HG02840 (cell line): ENCODE results near the gene ARL15.
"Not testable (repeated sequence)": the region's sequence is repeated elsewhere in the genome, so short reads cannot be mapped to it uniquely, and the experiment has no call there.

Experiments used
- ATAC-seq: cut with Tn5 transposase; IDR thresholded peaks from one replicate; pipeline ENCODE4 v1.9.1; 2021; ENCODE audit warnings: mild to moderate bottlenecking, moderate library complexity, moderate number of reproducible peaks; ENCODE audit not compliant: unreplicated experiment, low FRiP score

The ARL15 gene

GRCh38 chr5:54310433-54311175 is at the start of gene ARL15:
ARL15 (minus strand) TSS chr5:54310573.
- peak; percentile 95 for ATAC-seq

GRCh38 chr5:54360089-54360488 is 49.7 kb upstream of the ARL15 start:
- no peak for ATAC-seq

- ATAC-seq: no peak
Measured at GRCh38 chr5:54357408-54358058, 47.2 kb upstream of the ARL15 start.

- ATAC-seq: not testable (repeated sequence)
Measured at GRCh38 chr5:54353933-54354564, 43.7 kb upstream of the ARL15 start.

- not testable (repeated sequence) for ATAC-seq
Measured at GRCh38 chr5:54352580-54352979, 42.2 kb upstream of the ARL15 start.

- no peak for ATAC-seq
Measured at GRCh38 chr5:54347221-54347865, 37.0 kb upstream of the ARL15 start.

- no peak for ATAC-seq
Measured at GRCh38 chr5:54344653-54345052, 34.3 kb upstream of the ARL15 start.

- ATAC-seq: no peak
Measured at GRCh38 chr5:54341971-54342370, 31.6 kb upstream of the ARL15 start.

- no peak for ATAC-seq
Measured at GRCh38 chr5:54337523-54337922, 27.1 kb upstream of the ARL15 start.

- no peak for ATAC-seq
Measured at GRCh38 chr5:54332720-54333119, 22.3 kb upstream of the ARL15 start.

GRCh38 chr5:54329731-54330709 is 19.6 kb upstream of the ARL15 start:
- no peak for ATAC-seq

GRCh38 chr5:54326662-54327270 is 16.4 kb upstream of the ARL15 start:
- no peak for ATAC-seq

GRCh38 chr5:54325610-54326311 is 15.4 kb upstream of the ARL15 start:
- no peak for ATAC-seq

GRCh38 chr5:54325272-54325609 is 14.9 kb upstream of the ARL15 start:
- no peak for ATAC-seq

- no peak for ATAC-seq
Measured at GRCh38 chr5:54324651-54325271, 14.4 kb upstream of the ARL15 start.

- ATAC-seq: no peak
Measured at GRCh38 chr5:54323495-54323894, 13.1 kb upstream of the ARL15 start.

GRCh38 chr5:54320256-54320655 is 9.9 kb upstream of the ARL15 start:
- no peak for ATAC-seq

- ATAC-seq: no peak
Measured at GRCh38 chr5:54317511-54318260, 7.3 kb upstream of the ARL15 start.
